ENCODE data around the gene ZFYVE16.
"Not testable (repeated sequence)": the region's sequence is repeated elsewhere in the genome, so short reads cannot be mapped to it uniquely, and the experiment has no call there.

Gene ZFYVE16

DNA sequence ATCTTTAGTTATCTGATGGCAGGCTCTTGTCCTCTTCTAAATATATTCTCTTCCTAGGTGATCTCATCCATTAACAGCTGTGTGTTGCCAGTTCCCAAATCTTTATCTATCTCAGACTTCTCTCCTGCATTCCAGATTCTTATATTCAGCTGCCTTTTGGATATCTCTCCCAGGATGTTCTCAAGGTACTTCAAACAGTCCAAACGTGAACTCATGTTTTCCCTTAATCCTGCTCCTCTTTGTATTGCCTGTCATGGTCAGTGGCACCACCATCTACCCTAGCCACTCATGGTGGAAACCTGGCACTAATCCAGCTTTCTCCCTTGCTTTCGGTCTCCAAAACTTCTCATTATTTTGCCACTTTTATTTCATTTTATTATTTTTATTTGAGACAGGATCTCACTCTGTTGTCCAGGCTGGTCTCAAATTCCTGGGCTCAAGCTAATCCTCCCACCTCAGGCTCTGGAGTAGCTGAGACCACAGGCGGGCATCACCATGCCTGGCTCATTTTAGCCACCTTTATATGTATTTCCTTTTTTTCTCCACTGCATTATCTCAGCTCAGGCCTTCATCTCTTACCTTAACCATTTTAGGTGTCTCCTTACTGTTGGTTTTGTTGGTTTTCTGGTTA is 3.8 kb downstream of the ZFYVE16 start:
- no peak overlapping the region for H3K4me3 ChIP-seq (ENCODE audit: low read depth, low read length)
- no peak for DNase-seq (ENCODE audit: low read depth)
- TF ChIP-seq CTCF (conservative IDR thresholded peaks at IDR 0.05; ENCODE audit: low read depth, low read length): no peak

DNA sequence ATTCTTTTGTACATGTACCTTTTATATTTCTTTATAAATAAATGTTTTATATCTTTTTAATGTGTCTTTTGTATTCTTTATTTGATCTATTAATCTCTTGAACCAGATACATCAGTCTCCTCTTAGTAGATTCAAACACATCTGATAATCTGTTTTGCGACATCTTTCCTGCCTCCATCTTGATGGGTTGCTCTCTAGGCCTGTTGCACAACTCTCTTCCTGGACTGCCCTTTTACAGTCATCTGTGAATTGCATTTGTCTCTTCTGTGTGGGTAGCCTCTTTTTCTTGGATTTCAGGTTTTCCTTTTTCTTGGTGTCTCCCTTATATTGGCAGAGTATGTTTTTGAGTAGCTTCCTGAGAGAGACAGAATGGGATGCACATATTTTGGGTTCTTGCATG is 6.2 kb downstream of the ZFYVE16 start:
- H3K4me3 ChIP-seq (ENCODE audit: low read depth, low read length): no peak overlapping the region
- DNase-seq (ENCODE audit: low read depth): peak; percentile 40
- TF ChIP-seq CTCF (conservative IDR thresholded peaks at IDR 0.05; ENCODE audit: low read depth, low read length): no peak

- DNase-seq (ENCODE audit: low read depth): no peak
- TF ChIP-seq CTCF (conservative IDR thresholded peaks at IDR 0.05; ENCODE audit: low read depth, low read length): no peak
- no peak overlapping the region for H3K4me3 ChIP-seq (ENCODE audit: low read depth, low read length)
These were observed 10.1 kb downstream of the ZFYVE16 start for GRCh38 chr5:80417973-80418372.

DNA sequence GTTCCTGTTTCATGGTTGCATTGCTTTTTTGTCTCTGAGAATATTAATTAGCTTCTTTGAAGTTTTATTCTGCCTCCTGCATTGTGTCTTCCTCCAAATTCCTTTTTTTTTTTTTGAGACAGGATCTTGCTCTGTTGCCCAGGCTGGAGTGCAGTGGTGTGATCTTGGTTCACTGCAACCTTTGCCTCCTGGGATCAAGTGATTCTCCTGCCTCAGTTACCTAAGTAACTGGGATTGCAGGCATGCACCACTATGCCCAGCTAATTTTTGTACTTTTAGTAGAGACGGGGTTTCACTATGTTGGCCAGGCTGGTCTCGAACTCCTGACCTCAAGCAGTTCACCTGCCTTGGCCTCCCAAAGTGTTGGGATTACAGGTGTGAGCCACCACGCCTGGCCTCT is 16.5 kb downstream of the ZFYVE16 start:
- not testable (repeated sequence) for DNase-seq (ENCODE audit: low read depth); H3K4me3 ChIP-seq (ENCODE audit: low read depth, low read length)

DNA sequence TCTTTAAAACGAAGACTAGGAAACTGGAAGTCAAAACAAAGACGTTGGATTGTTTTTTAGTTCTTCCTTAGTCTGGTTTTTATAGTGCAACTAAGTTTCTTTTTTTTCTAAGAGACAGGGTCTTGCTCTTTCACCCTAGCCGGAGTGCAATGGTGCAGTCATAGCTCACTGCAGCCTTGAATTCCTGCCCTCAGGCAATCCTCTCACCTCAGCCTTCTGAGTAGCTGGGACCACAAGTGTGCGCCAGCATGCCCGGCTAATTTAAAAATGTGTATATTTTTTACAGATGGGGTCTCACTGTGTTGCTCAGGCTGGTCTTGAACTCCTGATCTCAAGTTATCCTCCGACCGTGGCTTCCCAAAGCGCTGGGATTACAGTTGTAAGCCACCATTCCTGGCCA is 27.6 kb downstream of the ZFYVE16 start:
- DNase-seq (ENCODE audit: low read depth): no peak
- TF ChIP-seq CTCF (conservative IDR thresholded peaks at IDR 0.05; ENCODE audit: low read depth, low read length): no peak
- no peak overlapping the region for H3K4me3 ChIP-seq (ENCODE audit: low read depth, low read length)

GRCh38 chr5:80437326-80437725 is 29.5 kb downstream of the ZFYVE16 start:
- DNase-seq (ENCODE audit: low read depth): no peak
- no peak overlapping the region for H3K4me3 ChIP-seq (ENCODE audit: low read depth, low read length)
- no peak for TF ChIP-seq CTCF (conservative IDR thresholded peaks at IDR 0.05; ENCODE audit: low read depth, low read length)

- no peak overlapping the region for H3K4me3 ChIP-seq (ENCODE audit: low read depth, low read length)
- DNase-seq (ENCODE audit: low read depth): no peak
- TF ChIP-seq CTCF (conservative IDR thresholded peaks at IDR 0.05; ENCODE audit: low read depth, low read length): no peak
These were observed 30.9 kb downstream of the ZFYVE16 start for GRCh38 chr5:80438739-80439138.
